Measurements from ENCODE around the gene SLC36A1. TPM values are rescaled to one million over a fixed set of nuclear protein-coding genes. Genes with fewer than 3 reads are reported as not detected.
A peak's percentile ranks its signal among the peaks of the same experiment; 100 is the strongest.

Gene SLC36A1
- total and polyA plus RNA-seq, 2 donors (not counting 1 experiment from before 2014, with no cell fraction given), result 4.6 to 18.9 TPM

- no peaks in the 10 kb centered on the region for H3K9me3 ChIP-seq (ENCODE audit: control insufficient read depth, insufficient read depth, low read depth, low read length)
- no peaks in the 10 kb centered on the region for H3K4me1 ChIP-seq (ENCODE audit: control insufficient read depth, extremely low read depth, insufficient read depth, low read length)
- H2AFZ ChIP-seq (ENCODE audit: low read length), result no peak overlapping the region
- TF ChIP-seq EZH2 (IDR thresholded peaks at IDR 0.05; ENCODE audit: low read length, missing control alignments) (no peak), CTCF (conservative IDR thresholded peaks at IDR 0.05 in 1 of 2, IDR thresholded peaks at IDR 0.05 in 1 of 2; ENCODE audit: low read depth in 1 of 2, low read length in 2 of 2) (no peak)
- H4K20me1 ChIP-seq (ENCODE audit: control insufficient read depth, extremely low read depth, insufficient read depth, low read length), result no peaks in the 10 kb centered on the region
- peak overlapping the region; percentile 25 for H3K27ac ChIP-seq (ENCODE audit: insufficient read depth, low read length)
- peaks cover 7% of the 10 kb centered on the region for H3K36me3 ChIP-seq (ENCODE audit: control insufficient read depth, insufficient read depth, low read length)
- DNase-seq (ENCODE audit: low read depth in 2 of 2), result peak; percentile 43 to 55
- no peak overlapping the region for H3K9ac ChIP-seq (ENCODE audit: insufficient read depth, low read length)
- H3K27me3 ChIP-seq (ENCODE audit: control insufficient read depth, insufficient read depth, low read length), result no peaks in the 10 kb centered on the region
- H3K4me3 ChIP-seq (replicated peaks in 1 of 4; ENCODE audit: control extremely low read depth in 1 of 4, insufficient read depth in 1 of 4, low read depth in 3 of 4, low read length in 4 of 4), result no peak overlapping the region
- no peak overlapping the region for H3K4me2 ChIP-seq (ENCODE audit: extremely low read depth, insufficient read depth, low read length)
- no peaks in the 10 kb centered on the region for H3K79me2 ChIP-seq (ENCODE audit: control insufficient read depth, insufficient read depth, low read length)
These were observed 45.3 kb downstream of the SLC36A1 start for GRCh38 chr5:151492729-151493128.

DNA sequence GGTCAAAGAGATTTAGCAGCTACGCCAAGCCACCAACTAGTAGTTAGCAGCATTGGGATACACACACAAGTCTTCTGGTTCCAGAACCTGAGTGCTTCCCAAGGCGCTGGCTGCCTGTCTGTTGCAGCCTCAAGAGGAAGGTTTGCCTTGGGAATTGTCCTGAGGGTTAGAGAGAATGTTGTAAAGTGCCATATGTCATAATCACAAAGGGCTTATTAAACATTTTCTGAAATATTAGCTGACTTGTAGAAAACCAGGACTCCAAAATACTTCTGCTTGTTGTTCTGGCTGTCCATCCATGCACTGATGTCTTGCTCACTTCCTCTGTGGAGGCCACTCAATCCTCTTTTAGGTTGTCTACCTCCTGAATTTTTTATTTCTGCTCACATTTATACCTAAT lies 46.3 kb downstream of the SLC36A1 start:
- H3K79me2 ChIP-seq (ENCODE audit: control insufficient read depth, insufficient read depth, low read length), result no peaks in the 10 kb centered on the region
- no peak overlapping the region for H2AFZ ChIP-seq (ENCODE audit: low read length)
- no peak overlapping the region for H3K9ac ChIP-seq (ENCODE audit: insufficient read depth, low read length)
- H3K4me3 ChIP-seq (replicated peaks in 1 of 4; ENCODE audit: control extremely low read depth in 1 of 4, insufficient read depth in 1 of 4, low read depth in 3 of 4, low read length in 4 of 4), result no peak overlapping the region
- H4K20me1 ChIP-seq (ENCODE audit: control insufficient read depth, extremely low read depth, insufficient read depth, low read length), result no peaks in the 10 kb centered on the region
- no peak overlapping the region for H3K4me2 ChIP-seq (ENCODE audit: extremely low read depth, insufficient read depth, low read length)
- TF ChIP-seq EZH2 (IDR thresholded peaks at IDR 0.05; ENCODE audit: low read length, missing control alignments), result no peak
- no peak for TF ChIP-seq CTCF (conservative IDR thresholded peaks at IDR 0.05 in 1 of 2, IDR thresholded peaks at IDR 0.05 in 1 of 2; ENCODE audit: low read depth in 1 of 2, low read length in 2 of 2)
- no peak overlapping the region for H3K27ac ChIP-seq (ENCODE audit: insufficient read depth, low read length)
- no peaks in the 10 kb centered on the region for H3K9me3 ChIP-seq (ENCODE audit: control insufficient read depth, insufficient read depth, low read depth, low read length)
- H3K4me1 ChIP-seq (ENCODE audit: control insufficient read depth, extremely low read depth, insufficient read depth, low read length), result no peaks in the 10 kb centered on the region
- DNase-seq (ENCODE audit: low read depth in 2 of 2), result no peak
- H3K27me3 ChIP-seq (ENCODE audit: control insufficient read depth, insufficient read depth, low read length), result no peaks in the 10 kb centered on the region
- peaks cover 2% of the 10 kb centered on the region for H3K36me3 ChIP-seq (ENCODE audit: control insufficient read depth, insufficient read depth, low read length)

DNA sequence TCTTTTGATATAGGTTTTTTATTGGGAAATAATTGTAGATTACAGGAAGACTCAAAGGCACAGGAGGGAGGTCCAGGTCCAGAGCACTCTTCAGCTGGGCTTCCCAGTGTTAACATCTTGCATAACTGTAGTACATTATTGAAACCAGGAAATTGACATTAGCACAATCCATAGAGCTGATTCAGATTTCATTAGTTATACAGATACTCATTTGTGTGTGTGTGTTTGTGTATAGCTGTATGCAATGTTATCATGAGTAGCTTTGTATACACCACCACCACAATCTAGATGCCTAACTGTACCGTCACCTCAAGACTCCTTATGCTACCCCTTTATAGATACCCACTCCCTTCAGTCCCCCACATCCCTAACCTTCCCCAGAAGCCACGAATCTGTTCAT lies 47.9 kb downstream of the SLC36A1 start:
- H3K27ac ChIP-seq (ENCODE audit: insufficient read depth, low read length), result no peak overlapping the region
- no peaks in the 10 kb centered on the region for H3K4me1 ChIP-seq (ENCODE audit: control insufficient read depth, extremely low read depth, insufficient read depth, low read length)
- no peaks in the 10 kb centered on the region for H4K20me1 ChIP-seq (ENCODE audit: control insufficient read depth, extremely low read depth, insufficient read depth, low read length)
- H3K36me3 ChIP-seq (ENCODE audit: control insufficient read depth, insufficient read depth, low read length), result no peaks in the 10 kb centered on the region
- H3K4me2 ChIP-seq (ENCODE audit: extremely low read depth, insufficient read depth, low read length), result no peak overlapping the region
- no peaks in the 10 kb centered on the region for H3K27me3 ChIP-seq (ENCODE audit: control insufficient read depth, insufficient read depth, low read length)
- H3K9ac ChIP-seq (ENCODE audit: insufficient read depth, low read length), result no peak overlapping the region
- no peaks in the 10 kb centered on the region for H3K79me2 ChIP-seq (ENCODE audit: control insufficient read depth, insufficient read depth, low read length)
- no peak overlapping the region for H2AFZ ChIP-seq (ENCODE audit: low read length)
- no peaks in the 10 kb centered on the region for H3K9me3 ChIP-seq (ENCODE audit: control insufficient read depth, insufficient read depth, low read depth, low read length)
- H3K4me3 ChIP-seq (replicated peaks in 1 of 4; ENCODE audit: control extremely low read depth in 1 of 4, insufficient read depth in 1 of 4, low read depth in 3 of 4, low read length in 4 of 4), result no peak overlapping the region
- no peak for TF ChIP-seq CTCF (conservative IDR thresholded peaks at IDR 0.05 in 1 of 2, IDR thresholded peaks at IDR 0.05 in 1 of 2; ENCODE audit: low read depth in 1 of 2, low read length in 2 of 2)
- TF ChIP-seq EZH2 (IDR thresholded peaks at IDR 0.05; ENCODE audit: low read length, missing control alignments), result no peak
- DNase-seq (ENCODE audit: low read depth in 2 of 2), result no peak

Measured in fibroblast of lung (primary cell).